Stimulated activated CD8-positive, alpha-beta memory T cell treated with anti-CD3 and anti-CD28 coated beads, Interleukin-7, amount 100 ng/mL, for 48 hours (primary cell): ENCODE data around the gene IRAK2.

Experiments used
- DNase-seq, 2 donors: peaks; one replicate each; pipeline ENCODE4 v3.0.0-alpha.2; 2020; ENCODE audit warnings: low read depth in 1 of 2; ENCODE audit errors: extremely low read depth in 1 of 2

The IRAK2 gene

GRCh38 chr3:10279384-10280176, 114.9 kb downstream of the IRAK2 start:
- no peak for DNase-seq

GRCh38 chr3:10280177-10280529, 115.4 kb downstream of the IRAK2 start:
- no peak for DNase-seq

DNA sequence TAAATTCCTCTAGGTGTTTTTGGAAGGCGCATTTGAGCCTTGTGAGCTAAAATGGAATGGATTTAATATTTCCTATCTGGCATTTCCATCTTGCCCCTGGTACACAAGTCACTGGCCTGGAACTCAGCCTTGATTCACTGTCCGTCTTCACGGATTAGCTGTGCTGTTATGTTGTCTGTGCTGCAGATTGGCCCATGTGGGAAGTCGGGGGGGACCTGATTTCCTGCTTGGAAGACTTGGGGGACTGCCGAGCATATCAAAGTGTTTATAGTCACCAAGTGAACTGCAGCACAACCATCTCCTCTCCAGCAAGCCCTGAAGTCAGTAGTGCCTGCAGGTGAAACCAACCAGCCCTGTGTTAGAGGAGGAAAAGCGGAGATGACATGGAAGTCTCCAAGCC, 115.9 kb downstream of the IRAK2 start:
- DNase-seq, result no peak

GRCh38 chr3:10281951-10282350, 117.2 kb downstream of the IRAK2 start:
- DNase-seq, result no peak

GRCh38 chr3:10283638-10284037, 118.9 kb downstream of the IRAK2 start:
- no peak for DNase-seq

DNA sequence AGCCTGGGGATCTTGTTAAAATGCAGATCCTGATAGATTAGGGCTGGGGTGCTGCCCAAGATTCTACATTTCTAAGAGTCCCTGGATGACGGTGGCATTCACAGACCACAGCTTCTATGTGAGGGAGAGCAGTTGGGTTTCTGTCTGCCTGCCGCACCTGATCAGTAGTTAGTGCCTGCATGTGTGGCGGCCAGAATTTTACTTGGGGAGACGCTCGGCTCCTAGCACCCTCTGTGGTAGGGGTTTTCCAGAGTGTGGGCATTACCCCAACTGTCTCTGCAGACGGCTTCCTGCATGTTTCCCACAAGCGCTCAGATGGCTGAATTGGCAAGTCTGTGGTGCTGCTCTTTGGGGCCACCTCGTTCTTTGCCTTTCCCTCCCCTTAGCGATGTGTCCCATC, 119.8 kb downstream of the IRAK2 start:
- DNase-seq, result no peak

DNA sequence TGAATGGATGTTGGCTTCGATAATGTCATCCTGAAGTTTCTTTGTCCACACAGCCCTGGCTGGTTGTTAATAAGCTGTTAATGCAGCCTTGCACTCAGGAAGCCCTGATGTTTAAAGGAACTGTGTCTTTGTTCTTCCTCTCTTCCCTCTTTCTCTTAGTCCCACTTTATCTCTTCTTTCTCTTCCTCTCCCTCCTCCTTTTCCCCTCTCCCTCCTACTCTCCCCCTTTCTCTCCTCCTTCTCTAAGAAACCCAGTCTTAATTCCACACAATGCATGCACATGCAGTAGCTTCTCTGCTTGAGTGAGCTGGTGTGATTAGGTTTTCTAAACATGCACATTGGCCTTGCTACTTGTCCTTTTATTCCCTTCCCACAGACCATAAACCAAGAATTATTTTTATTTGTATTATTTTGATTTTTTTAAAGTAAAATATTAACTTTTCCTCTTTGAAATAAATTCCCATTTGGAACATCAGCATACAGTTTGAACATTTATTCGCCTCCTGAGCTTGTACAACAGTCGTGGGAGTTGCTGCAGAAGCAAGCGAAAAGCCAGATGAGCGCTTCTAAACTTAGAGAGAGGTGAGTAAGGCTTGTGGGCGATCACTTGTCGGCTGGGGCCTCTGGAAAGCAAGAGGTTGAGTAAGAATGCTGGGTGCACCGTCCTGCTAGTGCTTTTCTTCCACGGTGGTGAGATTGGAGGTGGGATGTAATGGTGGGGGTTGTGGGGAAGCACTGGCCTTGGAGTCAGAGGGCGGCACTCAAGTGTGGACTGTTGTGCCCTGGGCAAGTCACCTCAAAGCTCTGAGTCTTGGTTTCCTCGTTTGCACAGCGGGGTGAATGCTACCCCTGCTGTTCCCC, 120.8 kb downstream of the IRAK2 start:
- DNase-seq, result no peak

- DNase-seq, result no peak
These were observed 121.4 kb downstream of the IRAK2 start for GRCh38 chr3:10286133-10286524.

GRCh38 chr3:10286596-10287295, 122.0 kb downstream of the IRAK2 start:
- DNase-seq, result no peak

DNA sequence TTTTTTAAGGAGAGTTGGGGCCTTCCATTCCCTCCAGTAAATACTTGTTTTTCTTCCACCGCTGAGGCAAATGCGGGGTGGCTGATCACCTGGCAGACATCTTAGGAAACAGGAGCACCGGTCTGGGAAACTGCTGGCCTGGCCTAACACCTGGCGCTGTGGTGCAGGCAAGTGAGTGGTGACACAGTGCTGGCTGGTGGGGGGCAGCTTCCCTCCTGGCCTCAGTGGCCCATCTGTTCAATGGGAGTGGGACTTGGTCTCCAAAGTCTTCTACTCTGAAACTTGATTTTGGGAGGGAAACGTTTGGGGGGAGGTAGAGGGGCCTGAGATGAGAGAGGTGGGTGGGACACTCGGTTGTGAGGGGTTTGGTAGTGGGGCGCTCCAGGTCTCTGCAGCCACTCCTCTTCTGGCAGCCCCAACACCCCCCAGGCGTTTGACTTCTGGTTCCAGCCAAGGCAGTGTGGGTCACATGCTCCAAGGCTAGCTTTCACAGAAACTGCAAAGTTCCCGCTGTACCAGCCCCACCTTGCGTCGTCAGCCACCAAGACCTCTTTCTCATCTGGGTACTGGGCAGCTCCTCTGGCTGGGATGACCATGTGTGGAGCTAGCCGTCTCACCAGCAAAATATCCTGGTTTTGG, 123.3 kb downstream of the IRAK2 start:
- DNase-seq, result no peak

DNA sequence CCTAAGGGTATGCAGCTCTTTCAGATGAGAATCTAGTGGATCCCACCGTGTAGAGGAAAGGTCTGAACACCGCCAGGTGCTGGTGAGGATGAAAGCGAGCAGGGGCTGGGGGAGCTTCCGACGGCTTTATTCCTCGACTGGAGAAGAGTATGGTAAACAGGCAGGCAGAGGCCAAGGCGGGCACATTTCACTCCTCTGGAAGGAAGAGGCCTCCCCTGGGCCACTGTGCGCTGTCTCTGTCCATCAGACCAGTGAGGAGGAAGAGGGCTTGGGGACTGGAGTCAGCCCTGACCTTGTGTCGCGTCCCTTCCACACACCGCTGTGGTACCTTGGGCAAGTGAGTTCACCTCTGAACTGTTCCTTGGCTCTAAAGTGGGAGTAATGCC, 123.8 kb downstream of the IRAK2 start:
- DNase-seq, result no peak

DNA sequence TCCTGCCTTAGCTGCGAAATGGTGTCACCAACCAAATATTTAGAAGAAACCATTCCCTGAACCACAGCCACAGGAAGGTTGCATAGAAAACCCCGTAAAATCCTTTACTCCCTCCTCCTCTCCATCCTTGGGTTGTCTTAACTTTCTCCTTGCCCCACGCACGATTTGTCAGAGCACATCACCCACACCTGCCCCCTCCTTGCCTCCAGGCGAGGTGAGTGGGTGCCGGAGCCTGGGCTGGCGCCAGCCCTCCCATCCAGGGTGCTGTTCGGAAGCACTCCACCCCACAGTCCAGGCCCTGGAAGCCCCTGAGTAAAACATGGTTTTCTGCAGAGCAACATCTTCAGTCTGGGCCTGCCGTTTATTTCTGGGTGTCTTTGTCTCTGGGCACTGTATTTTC, 124.4 kb downstream of the IRAK2 start:
- no peak for DNase-seq

DNA sequence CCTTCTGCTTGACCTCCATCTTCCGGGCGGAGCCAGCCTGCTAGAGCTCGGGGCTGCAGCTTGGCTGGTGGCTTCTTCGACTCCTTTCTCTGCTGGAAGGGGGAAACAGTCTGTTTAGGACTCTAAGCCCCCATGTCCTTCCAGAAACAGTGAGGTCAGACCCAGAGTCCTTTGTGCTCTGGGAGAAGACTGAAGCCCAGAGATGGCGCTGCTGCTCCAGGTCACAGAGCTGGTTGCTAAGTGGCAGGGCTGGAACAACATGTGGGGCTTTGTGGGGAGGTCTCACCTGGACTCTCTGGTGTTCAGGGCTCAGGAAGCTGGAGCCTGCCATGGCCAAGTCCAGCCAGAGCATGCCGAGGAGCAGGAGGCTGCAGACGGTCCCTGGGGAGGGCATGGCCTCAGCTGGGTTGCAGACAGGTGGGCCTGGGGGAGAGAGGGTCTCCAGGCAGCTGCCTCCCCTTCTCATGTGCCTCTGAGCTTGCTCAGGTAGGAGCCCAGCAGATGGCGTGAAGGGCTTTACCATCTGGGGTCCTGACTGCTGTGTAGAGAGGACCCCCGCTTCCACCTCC, 125.2 kb downstream of the IRAK2 start:
- DNase-seq, result no peak

DNA sequence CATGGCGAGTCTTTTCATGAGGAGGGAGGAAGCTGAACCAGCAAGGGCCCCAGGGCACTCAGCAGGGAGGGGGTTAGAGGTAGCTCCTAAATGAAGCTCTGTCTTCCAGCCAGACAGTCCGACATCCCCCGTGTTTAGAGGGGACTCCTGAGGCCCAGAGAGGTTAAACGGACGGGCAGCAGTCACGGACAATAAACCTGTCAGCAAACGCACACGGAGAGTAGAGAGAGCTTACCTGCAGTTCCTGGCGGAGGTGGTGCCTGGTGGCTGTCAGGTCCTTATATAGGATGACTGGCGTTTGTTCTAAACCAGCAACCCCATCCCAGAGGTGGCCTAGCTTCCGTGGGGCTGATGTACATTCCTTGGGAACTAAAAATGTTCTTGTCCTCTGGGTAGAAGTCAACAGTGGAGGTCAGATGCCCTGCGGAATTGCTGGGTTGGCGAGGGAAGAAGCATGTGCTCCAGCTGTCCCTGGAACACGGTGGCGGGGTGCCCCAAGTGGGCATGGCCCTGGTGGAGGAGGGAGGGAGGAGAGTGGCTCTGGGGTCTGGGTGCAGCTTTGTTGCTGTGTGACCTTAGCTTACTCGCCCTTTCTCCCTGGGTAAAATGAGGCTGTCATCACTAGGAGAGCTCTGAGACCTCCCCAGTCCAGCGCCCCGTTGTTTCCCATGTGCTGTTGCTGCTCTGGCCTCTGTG, 125.9 kb downstream of the IRAK2 start:
- DNase-seq, result no peak

GRCh38 chr3:10291641-10292040, 126.9 kb downstream of the IRAK2 start:
- DNase-seq, result no peak

DNA sequence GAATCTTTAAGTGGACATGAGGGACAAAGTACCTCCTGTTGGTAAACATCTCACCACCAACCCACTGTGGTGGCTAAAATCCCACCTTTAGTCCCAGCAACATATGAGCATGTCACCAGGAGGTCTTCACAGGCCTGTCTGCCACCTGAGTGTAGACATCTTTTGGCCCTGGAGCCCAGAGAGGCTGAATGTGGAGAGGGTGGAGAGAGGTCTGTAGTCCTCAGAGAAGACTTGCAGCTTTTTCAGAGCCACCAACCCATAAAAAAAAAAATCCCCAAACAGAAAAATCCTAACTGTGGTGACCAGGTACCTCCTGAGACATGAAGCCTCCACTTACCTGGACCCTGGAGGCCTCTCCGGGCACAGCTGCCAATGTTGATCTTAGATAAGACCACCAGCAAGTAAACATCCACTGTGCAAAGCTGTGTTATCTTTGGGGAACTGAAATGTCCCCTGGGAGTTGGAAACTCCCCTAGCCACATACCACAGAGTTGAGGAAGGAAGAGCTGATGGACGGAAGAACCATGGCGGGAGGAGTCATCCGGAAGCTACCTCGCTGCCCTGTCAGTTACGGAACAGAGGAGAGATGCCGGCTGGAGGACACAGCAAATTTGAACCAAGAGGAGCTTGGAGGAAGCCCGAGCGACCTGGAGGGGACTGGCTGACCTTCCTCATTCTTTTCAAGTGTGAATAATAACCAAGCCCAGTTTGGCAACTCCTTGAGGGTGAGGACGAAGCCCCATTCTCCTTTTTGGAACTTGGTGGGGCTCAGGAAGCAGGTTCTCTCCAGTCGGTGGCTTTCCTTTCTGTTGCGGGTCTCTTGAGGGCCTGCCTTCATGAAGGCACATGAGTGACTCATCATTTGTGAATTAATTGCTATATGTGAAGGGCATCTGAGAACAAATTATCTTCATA, 128.0 kb downstream of the IRAK2 start, which contains the start of gene GHRL:
GHRL (minus strand) TSS at position 443 of the 915 bp plus-strand sequence. CDS start 2,767 bp downstream, outside the sequence.
- no peak for DNase-seq
